ENCODE measurements around the gene SGCA.

SGCA gene

GRCh38 chr17:50136096-50136687, 29.6 kb upstream of the SGCA start:
- H3K4me3 ChIP-seq (ENCODE audit: low read depth, low read length) = no peak overlapping the region
- TF ChIP-seq, protein P1, sequence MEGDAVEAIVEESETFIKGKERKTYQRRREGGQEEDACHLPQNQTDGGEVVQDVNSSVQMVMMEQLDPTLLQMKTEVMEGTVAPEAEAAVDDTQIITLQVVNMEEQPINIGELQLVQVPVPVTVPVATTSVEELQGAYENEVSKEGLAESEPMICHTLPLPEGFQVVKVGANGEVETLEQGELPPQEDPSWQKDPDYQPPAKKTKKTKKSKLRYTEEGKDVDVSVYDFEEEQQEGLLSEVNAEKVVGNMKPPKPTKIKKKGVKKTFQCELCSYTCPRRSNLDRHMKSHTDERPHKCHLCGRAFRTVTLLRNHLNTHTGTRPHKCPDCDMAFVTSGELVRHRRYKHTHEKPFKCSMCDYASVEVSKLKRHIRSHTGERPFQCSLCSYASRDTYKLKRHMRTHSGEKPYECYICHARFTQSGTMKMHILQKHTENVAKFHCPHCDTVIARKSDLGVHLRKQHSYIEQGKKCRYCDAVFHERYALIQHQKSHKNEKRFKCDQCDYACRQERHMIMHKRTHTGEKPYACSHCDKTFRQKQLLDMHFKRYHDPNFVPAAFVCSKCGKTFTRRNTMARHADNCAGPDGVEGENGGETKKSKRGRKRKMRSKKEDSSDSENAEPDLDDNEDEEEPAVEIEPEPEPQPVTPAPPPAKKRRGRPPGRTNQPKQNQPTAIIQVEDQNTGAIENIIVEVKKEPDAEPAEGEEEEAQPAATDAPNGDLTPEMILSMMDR (IDR thresholded peaks at IDR 0.05; ENCODE audit: borderline replicate concordance, insufficient read depth, low read depth, low read length) = no peak

DNA sequence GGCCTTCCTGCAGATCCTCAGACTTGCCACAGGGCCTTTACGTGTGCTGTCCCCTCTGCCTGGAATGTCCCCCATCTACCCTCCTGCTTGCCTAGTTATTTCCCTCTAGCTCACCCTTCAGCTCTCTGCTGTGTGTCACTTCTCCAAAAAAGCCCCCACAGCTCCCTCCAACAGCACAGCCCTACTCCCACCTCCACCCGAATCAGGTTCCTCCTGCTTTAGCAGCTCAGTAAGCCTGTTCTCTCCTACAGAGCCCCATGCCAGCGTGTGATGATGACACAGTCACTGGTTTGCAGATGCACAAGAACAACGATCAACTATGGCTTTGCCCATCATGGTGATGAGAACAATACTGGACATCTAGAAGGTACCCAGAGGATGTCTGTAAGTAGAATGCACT, 28.8 kb upstream of the SGCA start:
- H3K4me3 ChIP-seq (ENCODE audit: low read depth, low read length) = no peak overlapping the region
- TF ChIP-seq, protein P1 (IDR thresholded peaks at IDR 0.05; ENCODE audit: borderline replicate concordance, insufficient read depth, low read depth, low read length) = no peak

DNA sequence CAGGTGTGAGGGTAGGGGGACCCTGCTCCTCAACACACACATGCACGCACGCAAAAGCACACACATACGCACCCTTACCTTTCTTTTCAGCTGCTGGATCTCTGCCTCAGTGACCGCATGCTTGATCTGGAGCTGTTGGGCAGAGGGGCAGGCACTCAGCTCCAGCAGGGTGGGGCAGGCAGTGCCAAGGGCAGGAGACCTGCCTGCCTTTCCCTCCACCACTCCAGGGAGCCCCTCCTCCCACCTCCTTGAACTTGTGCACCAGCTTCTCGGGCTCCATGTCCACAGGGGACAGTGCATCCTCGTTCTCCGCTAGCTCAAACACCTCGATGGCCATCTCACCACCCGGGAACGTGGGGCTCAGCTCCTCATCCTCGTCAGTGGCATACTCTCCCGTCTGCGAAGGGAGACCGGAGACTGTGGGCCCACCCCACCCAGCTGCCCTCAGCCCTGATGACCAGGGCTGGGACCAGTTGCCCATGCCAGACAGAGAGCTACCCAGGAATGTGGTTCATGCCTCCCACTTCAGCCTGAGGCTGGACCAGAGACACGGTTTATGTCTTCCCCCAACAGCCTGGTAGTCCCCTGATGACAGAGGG, 26.5 kb upstream of the SGCA start:
- TF ChIP-seq, protein P1 (IDR thresholded peaks at IDR 0.05; ENCODE audit: borderline replicate concordance, insufficient read depth, low read depth, low read length) = no peak
- no peak overlapping the region for H3K4me3 ChIP-seq (ENCODE audit: low read depth, low read length)

DNA sequence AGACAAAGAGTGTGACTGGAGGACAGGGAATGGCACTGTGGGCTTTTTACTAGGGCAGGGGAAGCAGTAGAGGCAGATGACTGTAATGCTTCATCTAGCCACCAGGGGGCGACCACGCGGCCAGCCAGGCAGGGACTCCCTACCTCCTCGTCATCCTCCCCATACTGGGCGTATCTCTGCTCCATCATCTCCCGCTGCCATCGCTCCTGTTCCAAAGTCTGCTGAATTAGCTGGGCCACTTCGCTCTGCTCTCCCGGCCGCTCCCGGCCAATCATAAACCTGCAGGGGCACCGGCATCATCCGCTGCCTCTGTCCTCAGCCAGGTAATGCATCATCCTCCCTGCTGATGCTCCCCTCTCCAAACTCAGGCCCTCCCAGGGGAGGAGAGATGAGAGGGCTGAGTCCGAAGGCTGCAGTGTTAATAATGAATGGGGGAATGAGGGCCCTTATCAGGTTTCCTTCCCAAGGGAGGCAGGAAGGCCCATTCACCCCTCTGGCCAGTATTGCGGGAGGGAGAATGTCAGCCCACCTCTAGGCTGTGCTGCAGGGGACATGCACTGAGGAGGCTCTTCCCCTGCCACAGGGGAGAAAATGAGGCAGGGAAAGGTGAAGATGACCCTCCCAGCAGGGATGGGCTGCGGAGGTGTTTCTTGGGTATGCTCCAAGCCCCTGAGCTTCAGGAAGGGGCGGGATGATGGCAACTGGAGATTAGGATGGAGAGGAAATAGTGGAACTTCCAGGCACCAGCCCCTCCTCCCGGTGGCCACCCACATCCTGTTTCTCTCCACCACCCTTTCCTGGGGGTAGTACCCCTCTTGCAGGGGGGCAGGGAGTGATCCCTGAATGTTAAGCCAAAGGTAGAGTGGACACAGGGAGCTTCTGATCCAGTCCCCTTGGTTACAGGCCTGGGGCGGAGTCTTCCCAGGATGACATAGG, 25.6 kb upstream of the SGCA start:
- H3K4me3 ChIP-seq (ENCODE audit: low read depth, low read length) = no peak overlapping the region
- TF ChIP-seq, protein P1 (IDR thresholded peaks at IDR 0.05; ENCODE audit: borderline replicate concordance, insufficient read depth, low read depth, low read length) = peak; percentile 97

DNA sequence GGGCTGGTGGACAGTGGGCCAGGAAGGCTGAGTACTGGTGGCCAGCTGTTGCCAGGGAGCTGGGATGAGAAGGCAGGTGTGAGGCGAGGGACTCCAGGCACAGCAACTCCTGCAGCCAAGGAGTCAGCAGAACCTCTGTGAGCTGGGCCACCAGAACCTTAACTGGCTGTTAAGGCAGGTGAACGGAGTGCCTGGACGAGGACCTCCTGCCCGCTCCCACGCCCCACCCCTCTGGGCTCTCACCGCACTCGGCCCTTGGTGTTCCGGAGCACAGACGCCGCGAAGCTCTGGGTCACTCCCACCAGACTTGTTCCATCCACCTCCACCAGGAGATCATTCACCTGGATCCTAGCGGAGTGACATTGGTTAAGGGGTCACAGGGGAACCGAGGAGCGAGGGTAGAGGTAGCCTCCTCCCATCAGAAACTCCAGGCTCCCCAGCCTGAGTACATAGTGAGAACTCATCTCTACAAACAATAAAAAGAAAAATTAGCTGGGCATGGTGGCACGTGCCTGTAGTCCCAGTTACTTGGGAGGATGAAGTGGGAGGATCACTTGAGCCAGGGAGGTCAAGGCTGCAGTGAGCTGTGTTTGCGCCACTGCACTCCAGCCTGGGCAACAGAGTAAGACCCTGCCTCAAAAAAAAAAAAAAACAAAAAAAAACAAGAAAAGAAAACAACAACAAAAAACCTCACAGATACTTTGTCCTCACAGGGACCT, 24.6 kb upstream of the SGCA start:
- no peak overlapping the region for H3K4me3 ChIP-seq (ENCODE audit: low read depth, low read length)
- TF ChIP-seq, protein P1 (IDR thresholded peaks at IDR 0.05; ENCODE audit: borderline replicate concordance, insufficient read depth, low read depth, low read length) = no peak

GRCh38 chr17:50141745-50142110, 24.1 kb upstream of the SGCA start:
- TF ChIP-seq, protein P1 (IDR thresholded peaks at IDR 0.05; ENCODE audit: borderline replicate concordance, insufficient read depth, low read depth, low read length) = no peak
- H3K4me3 ChIP-seq (ENCODE audit: low read depth, low read length) = no peak overlapping the region

Data from GM12875 (cell line).